Activated CD4-positive, alpha-beta T cell treated with anti-CD3 and anti-CD28 coated beads, Interleukin-2, amount 10 ng/mL, durations not matched to agents 7 days and 5 days (primary cell): ENCODE data around the gene XPNPEP3. TPM values are rescaled to one million over a fixed set of nuclear protein-coding genes. Genes with fewer than 3 reads are reported as not detected.
"Not testable (repeated sequence)": the region's sequence is repeated elsewhere in the genome, so short reads cannot be mapped to it uniquely, and the experiment has no call there.

Experiments
- CTCF ChIA-PET: fragments of 350-600 bp; sonication (Branson Sonifier 250); formaldehyde crosslinking; loops from one replicate; lab custom pipeline; 2021; ENCODE audit warnings: antibody characterized with exemption; lab: Charles Lee
- POLR2A ChIA-PET: fragments of 350-600 bp; sonication (Branson Sonifier 250); formaldehyde crosslinking; loops from one replicate; lab custom pipeline; 2021; ENCODE audit warnings: antibody characterized with exemption; lab: Charles Lee
- DNase-seq: peaks from one replicate; pipeline ENCODE4 v3.0.0-alpha.2; 2020
- H3K27ac Mint-ChIP-seq: one replicate; pipeline ENCODE4 v1.8.0; 2021; ENCODE audit warnings: mild to moderate bottlenecking, moderate library complexity, mixed read lengths
- H3K27me3 Mint-ChIP-seq: one replicate; pipeline ENCODE4 v1.8.0; 2021; ENCODE audit warnings: mixed read lengths
- H3K36me3 Mint-ChIP-seq: one replicate; pipeline ENCODE4 v1.8.0; 2021; ENCODE audit warnings: low read depth, mixed read lengths
- H3K4me1 Mint-ChIP-seq: one replicate; pipeline ENCODE4 v1.8.0; 2021; ENCODE audit warnings: mixed read lengths
- H3K4me3 Mint-ChIP-seq: one replicate; pipeline ENCODE4 v1.8.0; 2021; ENCODE audit warnings: mild to moderate bottlenecking, moderate library complexity, mixed read lengths
- H3K9me3 Mint-ChIP-seq: one replicate; pipeline ENCODE4 v1.8.0; 2021; ENCODE audit warnings: mixed read lengths
- total RNA-seq, 2 experiments: library from RNA; stranded (reverse); gene quantifications; one replicate each; pipeline ENCODE4 v1.2.3, GENCODE V29; 2021

XPNPEP3 gene
- total RNA-seq, 2 experiments from 2014 or later, result 11.9 to 17.8 TPM

- ChIA-PET POLR2A (interaction anchor here (0.5 kb wide), 1 partner anchor 118 kb away, joined by 5 read pairs; no protein-coding TSS in a partner anchor), CTCF (interaction anchor here (1.4 kb wide), 1 partner anchor 12 kb away, joined by 3 read pairs; no protein-coding TSS in a partner anchor)
- H3K4me3 Mint-ChIP-seq, result no peak overlapping the region
- no peaks in the 10 kb centered on the region for H3K4me1 Mint-ChIP-seq
- peaks cover 31% of the 10 kb centered on the region for H3K36me3 Mint-ChIP-seq
- no peaks in the 10 kb centered on the region for H3K27me3 Mint-ChIP-seq
- no peaks in the 10 kb centered on the region for H3K9me3 Mint-ChIP-seq
- H3K27ac Mint-ChIP-seq, result no peak overlapping the region
- no peak for DNase-seq
Measured at GRCh38 chr22:40829131-40829530, 27.8 kb upstream of the XPNPEP3 start.

DNA sequence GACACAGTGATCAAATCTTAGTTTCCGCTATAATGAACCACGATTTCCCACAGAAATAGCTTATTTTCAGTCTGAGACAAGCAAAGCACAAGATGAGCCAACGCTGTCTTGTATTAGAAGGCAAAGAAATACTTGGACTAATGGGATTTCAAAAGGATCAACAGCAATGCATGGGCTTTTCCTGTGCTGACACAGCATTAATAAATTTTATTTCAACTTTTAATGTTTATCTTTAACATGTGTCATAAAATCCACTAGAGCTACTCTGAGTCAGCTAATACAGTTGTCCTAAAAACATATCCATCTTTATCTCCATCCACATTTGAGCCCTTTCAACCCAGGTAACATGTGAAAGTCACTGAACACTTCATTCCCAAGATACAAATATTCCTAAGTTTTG lies 22.3 kb upstream of the XPNPEP3 start:
- CTCF ChIA-PET, result interaction anchor here (0.5 to 2.0 kb wide), 5 partner anchors 16 to 428 kb away, joined by 3 to 6 read pairs (median 4); no protein-coding TSS in a partner anchor
- no peak overlapping the region for H3K27ac Mint-ChIP-seq
- DNase-seq, result no peak

DNA sequence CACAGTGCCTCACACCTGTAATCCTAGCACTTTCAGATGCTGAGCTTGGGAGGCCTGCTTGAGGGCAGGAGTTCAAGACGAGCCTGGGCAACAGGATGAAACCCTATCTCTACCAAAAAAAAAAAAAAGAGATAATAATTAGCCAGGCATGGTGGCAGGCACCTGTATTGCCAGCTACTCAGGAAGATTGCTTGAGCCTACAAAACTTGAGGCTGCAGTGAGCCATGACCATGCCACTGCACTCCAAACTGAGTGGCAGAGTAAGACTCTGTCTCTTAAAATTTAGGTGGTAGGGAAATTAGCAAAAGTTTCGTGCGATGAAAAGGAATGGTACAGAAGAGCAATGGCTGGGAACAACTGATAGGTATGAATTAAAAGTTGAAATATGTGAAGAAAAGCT lies 18.5 kb upstream of the XPNPEP3 start:
- H3K36me3 Mint-ChIP-seq, result peaks cover 48% of the 10 kb centered on the region
- H3K4me3 Mint-ChIP-seq, result no peak overlapping the region
- H3K9me3 Mint-ChIP-seq, result no peaks in the 10 kb centered on the region
- no peak for DNase-seq
- ChIA-PET POLR2A (no interaction called here), CTCF (interaction anchor here (0.6 to 0.9 kb wide), 3 partner anchors 19 to 156 kb away, joined by 5 to 6 read pairs (median 5); partner anchors contain the start of gene SLC25A17)
- no peak overlapping the region for H3K27ac Mint-ChIP-seq
- H3K27me3 Mint-ChIP-seq, result no peaks in the 10 kb centered on the region
- peaks cover 15% of the 10 kb centered on the region for H3K4me1 Mint-ChIP-seq

More for the DNA sequence above, 22.3 kb upstream of the XPNPEP3 start:
- no peak overlapping the region for H3K4me3 Mint-ChIP-seq
- no peaks in the 10 kb centered on the region for H3K27me3 Mint-ChIP-seq
- POLR2A ChIA-PET, result no interaction called here
- peaks cover 42% of the 10 kb centered on the region for H3K36me3 Mint-ChIP-seq
- H3K9me3 Mint-ChIP-seq, result no peaks in the 10 kb centered on the region
- H3K4me1 Mint-ChIP-seq, result peaks cover 13% of the 10 kb centered on the region

DNA sequence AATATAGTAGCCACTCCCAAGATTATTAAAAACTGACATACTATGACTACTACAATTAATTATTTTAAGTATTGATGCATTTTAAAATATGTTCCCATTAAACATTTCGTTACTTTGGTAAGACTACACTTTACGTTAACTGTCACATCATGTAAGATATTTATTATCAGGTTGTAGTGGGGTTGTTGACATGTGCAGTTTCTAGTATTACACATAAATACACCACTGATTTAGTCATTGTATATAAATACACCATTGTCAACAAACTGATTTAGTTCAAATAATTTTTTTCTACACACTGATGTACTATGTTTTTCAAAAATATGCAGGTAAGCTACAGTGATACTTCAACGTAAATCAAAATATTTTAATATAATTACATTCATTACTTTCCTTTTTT lies 12.0 kb upstream of the XPNPEP3 start:
- H3K9me3 Mint-ChIP-seq, result no peaks in the 10 kb centered on the region
- POLR2A ChIA-PET, result no interaction called here
- H3K27ac Mint-ChIP-seq, result no peak overlapping the region
- H3K27me3 Mint-ChIP-seq, result no peaks in the 10 kb centered on the region
- CTCF ChIA-PET, result interaction anchor here (0.6 kb wide), 1 partner anchor 46 kb away, joined by 3 read pairs; no protein-coding TSS in a partner anchor
- H3K4me3 Mint-ChIP-seq, result no peak overlapping the region
- peaks cover 43% of the 10 kb centered on the region for H3K36me3 Mint-ChIP-seq
- H3K4me1 Mint-ChIP-seq, result peaks cover 4% of the 10 kb centered on the region
- no peak for DNase-seq

DNA sequence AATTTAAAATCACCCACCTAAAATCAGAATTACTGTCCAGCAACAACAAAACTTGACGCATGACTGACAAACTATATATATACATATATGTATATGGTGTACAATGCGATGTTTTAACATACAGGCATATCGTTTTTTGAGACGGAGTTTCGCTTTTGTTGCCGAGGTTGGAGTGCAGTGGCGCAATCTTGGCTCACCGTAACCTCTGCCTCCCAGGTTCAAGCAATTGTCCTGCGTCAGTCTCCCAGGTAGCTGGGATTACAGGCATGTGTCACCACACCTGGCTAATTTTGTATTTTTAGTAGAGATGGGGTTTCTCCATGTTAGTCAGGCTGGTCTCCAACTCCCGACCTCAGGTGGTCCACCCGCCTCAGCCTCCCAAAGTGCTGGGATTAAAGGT lies 11.1 kb upstream of the XPNPEP3 start:
- CTCF ChIA-PET, result interaction anchor here (0.8 kb wide), 1 partner anchor 9 kb away, joined by 3 read pairs; no protein-coding TSS in a partner anchor
- POLR2A ChIA-PET, DNase-seq, H3K27me3 Mint-ChIP-seq, H3K4me3 Mint-ChIP-seq, H3K27ac Mint-ChIP-seq, H3K4me1 Mint-ChIP-seq, H3K9me3 Mint-ChIP-seq: not testable (repeated sequence)
- H3K36me3 Mint-ChIP-seq, result peaks cover 39% of the 10 kb centered on the region

DNA sequence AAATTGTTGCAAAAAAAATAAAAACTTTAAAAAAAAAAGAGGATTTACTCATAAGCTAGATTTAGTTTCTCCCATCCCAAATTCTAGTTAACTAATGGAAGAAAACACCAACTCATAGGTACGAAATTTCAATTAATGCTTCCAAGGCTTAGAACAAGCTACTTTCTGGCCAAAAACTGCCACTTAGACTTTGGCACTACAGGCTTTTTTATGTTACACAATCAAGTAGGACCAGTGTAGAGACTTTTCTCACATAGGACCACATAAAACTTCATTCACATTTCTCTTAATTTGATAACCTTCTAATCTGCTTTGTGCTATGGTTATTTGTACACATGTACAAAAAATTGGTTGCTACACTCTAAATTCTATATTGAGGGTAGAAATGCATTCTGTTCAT lies 3.6 kb upstream of the XPNPEP3 start:
- DNase-seq, result no peak
- H3K4me3 Mint-ChIP-seq, result no peak overlapping the region
- no peaks in the 10 kb centered on the region for H3K9me3 Mint-ChIP-seq
- no peak overlapping the region for H3K27ac Mint-ChIP-seq
- ChIA-PET CTCF (interaction anchor here (0.7 to 1.6 kb wide), 2 partner anchors 36 to 171 kb away, joined by 3 to 4 read pairs; no protein-coding TSS in a partner anchor), POLR2A (interaction anchor here (0.7 kb wide), 1 partner anchor 34 kb away, joined by 4 read pairs; the partner anchor contains the start of gene SLC25A17)
- H3K4me1 Mint-ChIP-seq, result peaks cover 47% of the 10 kb centered on the region
- no peaks in the 10 kb centered on the region for H3K27me3 Mint-ChIP-seq
- H3K36me3 Mint-ChIP-seq, result peaks cover 8% of the 10 kb centered on the region

DNA sequence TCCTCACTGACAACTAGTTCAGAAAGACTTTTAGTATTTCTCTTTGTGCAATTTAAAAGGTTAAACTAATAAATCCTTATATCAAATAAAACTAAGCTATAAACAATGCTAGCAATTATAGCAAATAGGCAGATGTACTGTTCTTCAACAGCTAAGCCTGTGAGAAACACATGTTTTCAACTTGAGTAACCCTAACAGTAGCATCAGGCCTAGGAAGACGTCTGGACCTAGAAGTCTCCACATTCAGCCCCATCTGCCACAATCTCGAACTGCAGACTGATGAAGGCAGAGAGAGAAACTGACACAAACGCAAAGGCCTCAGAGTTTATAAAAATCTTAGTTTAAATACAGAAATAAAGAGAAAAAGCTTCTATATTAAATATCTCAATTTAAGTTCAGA lies 3.0 kb upstream of the XPNPEP3 start:
- DNase-seq, result no peak
- Mint-ChIP-seq H3K27ac (no peak overlapping the region), H3K36me3 (peaks cover 9% of the 10 kb centered on the region), H3K9me3 (no peaks in the 10 kb centered on the region), H3K27me3 (no peaks in the 10 kb centered on the region), H3K4me1 (peaks cover 50% of the 10 kb centered on the region), H3K4me3 (no peak overlapping the region)
- CTCF ChIA-PET, result interaction anchor here (4.7 kb wide), 1 partner anchor 170 kb away, joined by 21 read pairs; no protein-coding TSS in a partner anchor
- POLR2A ChIA-PET, result no interaction called here

- H3K4me3 Mint-ChIP-seq, result peak overlapping the region; percentile 98
- no peaks in the 10 kb centered on the region for H3K27me3 Mint-ChIP-seq
Measured at GRCh38 chr22:40855071-40855978, 1.6 kb upstream of the XPNPEP3 start.

DNA sequence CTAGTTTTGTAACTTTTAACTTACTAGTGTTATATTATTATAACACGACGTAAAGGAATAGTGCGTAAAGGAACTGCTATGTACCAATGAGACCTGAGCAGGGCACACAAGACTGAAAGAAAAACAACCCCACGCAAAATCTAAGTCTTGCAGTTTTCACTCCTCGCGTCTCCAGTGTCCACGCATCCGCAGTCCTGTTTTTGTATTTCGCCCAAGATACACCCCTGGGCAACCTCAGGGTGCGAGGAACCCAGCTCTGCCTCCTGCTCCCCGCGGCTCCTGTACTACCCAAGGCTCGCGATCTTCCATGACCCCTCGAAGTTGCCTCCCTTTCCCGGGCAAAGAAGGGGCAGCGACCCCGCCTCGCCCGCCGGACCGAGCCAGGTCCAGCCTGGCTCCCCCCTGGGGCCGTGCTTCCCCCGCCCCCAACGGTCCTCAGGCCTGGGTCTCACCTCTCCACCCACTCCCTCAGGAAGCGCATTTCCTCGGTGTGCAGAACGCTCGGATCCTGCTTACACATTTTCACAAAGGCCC lies 902 bp upstream of the XPNPEP3 start:
- Mint-ChIP-seq H3K36me3 (peaks cover 12% of the 10 kb centered on the region), H3K9me3 (no peaks in the 10 kb centered on the region), H3K4me3 (peak overlapping the region; percentile 98), H3K27me3 (no peaks in the 10 kb centered on the region), H3K27ac (peak overlapping the region; percentile 100), H3K4me1 (peaks cover 56% of the 10 kb centered on the region)
- DNase-seq, result peak; percentile 41
- ChIA-PET POLR2A (interaction anchor here (0.6 to 1.1 kb wide), 3 partner anchors 20 to 237 kb away, joined by 3 to 7 read pairs (median 3); no protein-coding TSS in a partner anchor), CTCF (interaction anchor here (0.7 to 4.7 kb wide), 5 partner anchors 12 to 172 kb away, joined by 3 to 21 read pairs (median 4); partner anchors contain the start of gene SLC25A17)

More at GRCh38 chr22:40855071-40855978, 1.6 kb upstream of the XPNPEP3 start:
- no peaks in the 10 kb centered on the region for H3K9me3 Mint-ChIP-seq
- peaks cover 54% of the 10 kb centered on the region for H3K4me1 Mint-ChIP-seq
- H3K27ac Mint-ChIP-seq, result peak overlapping the region; percentile 100
- POLR2A ChIA-PET, result interaction anchor here (0.6 kb wide), 1 partner anchor 144 kb away, joined by 8 read pairs; no protein-coding TSS in a partner anchor
- CTCF ChIA-PET, result interaction anchor here (1.0 to 4.7 kb wide), 3 partner anchors 9 to 171 kb away, joined by 3 to 21 read pairs (median 11); no protein-coding TSS in a partner anchor
- peaks cover 9% of the 10 kb centered on the region for H3K36me3 Mint-ChIP-seq
- DNase-seq, result no peak

DNA sequence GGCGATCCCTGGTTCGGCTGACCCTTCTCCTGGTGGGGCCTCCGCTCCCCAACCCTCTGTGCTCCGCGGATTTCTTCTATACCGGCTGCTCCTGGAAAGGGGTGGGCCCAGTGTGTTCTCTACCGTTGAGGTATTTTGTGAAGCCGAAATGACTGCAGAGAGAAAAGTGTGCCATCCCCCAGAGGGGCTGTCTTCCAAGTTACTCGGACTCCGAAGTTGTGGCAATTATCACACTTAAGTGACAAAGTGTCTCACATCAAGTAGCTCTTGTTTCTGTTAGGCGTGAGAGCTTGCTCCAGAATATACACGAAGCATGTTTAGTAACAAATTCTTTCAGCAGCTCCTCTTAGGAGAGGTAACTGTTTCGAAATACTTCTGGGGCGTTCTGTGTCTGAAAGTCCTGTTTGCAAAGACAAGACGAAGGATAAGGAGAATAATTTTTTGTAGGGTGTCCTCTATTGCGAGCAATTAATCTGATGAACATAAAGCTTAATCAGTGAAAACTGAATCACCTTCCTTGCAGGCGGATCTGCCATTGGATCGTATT lies 434 bp downstream of the XPNPEP3 start:
- ChIA-PET CTCF (interaction anchor here (0.5 to 4.7 kb wide), 9 partner anchors 9 to 202 kb away, joined by 3 to 21 read pairs (median 4); partner anchors contain the start of gene SLC25A17), POLR2A (interaction anchor here (0.6 to 1.1 kb wide), 2 partner anchors 104 to 174 kb away, joined by 5 to 7 read pairs; no protein-coding TSS in a partner anchor)
- Mint-ChIP-seq H3K4me3 (peak overlapping the region; percentile 98), H3K27me3 (no peaks in the 10 kb centered on the region), H3K36me3 (peaks cover 10% of the 10 kb centered on the region), H3K9me3 (no peaks in the 10 kb centered on the region), H3K4me1 (peaks cover 48% of the 10 kb centered on the region), H3K27ac (peak overlapping the region; percentile 100)
- no peak for DNase-seq

DNA sequence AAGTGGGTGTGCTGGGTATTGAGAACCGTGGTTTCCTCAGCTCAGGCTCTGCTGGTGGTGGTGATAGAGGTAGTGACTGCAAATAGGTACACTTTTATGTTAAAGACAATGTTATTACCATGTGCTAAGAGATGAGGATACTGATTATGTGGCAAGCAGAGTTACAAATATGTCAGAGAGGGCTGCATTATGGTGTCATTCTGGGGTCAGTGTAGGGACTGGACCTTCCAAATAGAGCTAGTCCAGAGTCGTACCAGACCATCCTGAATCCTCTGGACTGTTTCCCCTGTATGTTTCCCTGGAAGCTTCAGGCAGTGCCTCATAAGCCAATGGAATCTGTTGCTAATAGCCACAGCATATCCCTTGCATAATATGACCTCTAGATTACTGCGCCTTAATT lies 5.1 kb downstream of the XPNPEP3 start, which contains the start of gene DNAJB7:
TSS of gene DNAJB7 (minus strand) at position 101 of the 400 bp plus-strand sequence. CDS start 119 bp downstream, outside the sequence.
- H3K27ac Mint-ChIP-seq, result no peak within 1 kb of the TSS
- peaks cover 33% of the 10 kb centered on the region for H3K4me1 Mint-ChIP-seq
- no peaks in the 10 kb centered on the region for H3K9me3 Mint-ChIP-seq
- H3K4me3 Mint-ChIP-seq, result no peak within 1 kb of the TSS
- DNase-seq, result no peak
- H3K27me3 Mint-ChIP-seq, result no peaks in the 10 kb centered on the region
- ChIA-PET CTCF (interaction anchor here (0.7 to 1.9 kb wide), 2 partner anchors 37 to 179 kb away, joined by 3 to 4 read pairs; no protein-coding TSS in a partner anchor), POLR2A (no interaction called here)
- peaks cover 9% of the 10 kb centered on the region for H3K36me3 Mint-ChIP-seq

DNA sequence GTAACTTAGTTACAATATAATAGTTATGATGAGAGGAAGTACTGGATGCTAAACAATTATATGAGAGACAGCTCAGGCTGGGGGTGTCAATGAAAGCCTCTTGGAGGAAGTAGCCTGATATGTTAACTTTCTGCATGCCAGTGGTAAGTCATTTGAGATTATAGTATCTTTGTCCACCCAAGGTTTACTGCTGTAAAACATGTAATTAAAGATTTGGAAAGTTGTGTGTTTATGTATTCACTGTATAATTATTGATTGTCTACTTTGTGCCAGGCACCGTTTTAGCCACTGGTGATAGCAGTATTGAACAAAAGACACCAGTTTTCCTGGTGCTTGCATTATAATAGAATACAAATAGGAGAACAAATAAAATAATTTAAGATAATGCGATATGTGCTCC lies 5.6 kb downstream of the XPNPEP3 start:
- CTCF ChIA-PET, result interaction anchor here (0.7 to 1.9 kb wide), 2 partner anchors 37 to 179 kb away, joined by 3 to 4 read pairs; no protein-coding TSS in a partner anchor
- DNase-seq, result no peak
- Mint-ChIP-seq H3K36me3 (peaks cover 9% of the 10 kb centered on the region), H3K27me3 (no peaks in the 10 kb centered on the region), H3K4me1 (peaks cover 31% of the 10 kb centered on the region), H3K27ac (no peak overlapping the region), H3K9me3 (no peaks in the 10 kb centered on the region), H3K4me3 (no peak overlapping the region)
- POLR2A ChIA-PET, result no interaction called here
